ENCODE data around the gene NPAT.
"Not testable (repeated sequence)": the region's sequence is repeated elsewhere in the genome, so short reads cannot be mapped to it uniquely, and the experiment has no call there.

Gene NPAT

DNA sequence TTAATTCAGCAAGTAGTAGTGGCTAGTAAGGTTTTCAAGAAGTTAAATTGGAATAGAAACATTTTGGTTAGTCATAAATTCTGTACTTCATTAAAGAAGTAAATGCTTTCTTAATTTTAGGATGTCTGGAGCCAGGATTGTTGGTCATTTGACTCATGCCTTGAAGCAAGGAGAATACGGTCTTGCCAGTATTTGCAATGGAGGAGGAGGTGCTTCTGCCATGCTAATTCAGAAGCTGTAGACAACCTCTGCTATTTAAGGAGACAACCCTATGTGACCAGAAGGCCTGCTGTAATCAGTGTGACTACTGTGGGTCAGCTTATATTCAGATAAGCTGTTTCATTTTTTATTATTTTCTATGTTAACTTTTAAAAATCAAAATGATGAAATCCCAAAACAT, 75.3 kb downstream of the NPAT start:
- DNase-seq, result no peak

GRCh38 chr11:108144615-108145014, 77.8 kb downstream of the NPAT start:
- no peak for DNase-seq

- DNase-seq, result no peak
These were observed 80.1 kb downstream of the NPAT start for GRCh38 chr11:108142304-108142703.

DNA sequence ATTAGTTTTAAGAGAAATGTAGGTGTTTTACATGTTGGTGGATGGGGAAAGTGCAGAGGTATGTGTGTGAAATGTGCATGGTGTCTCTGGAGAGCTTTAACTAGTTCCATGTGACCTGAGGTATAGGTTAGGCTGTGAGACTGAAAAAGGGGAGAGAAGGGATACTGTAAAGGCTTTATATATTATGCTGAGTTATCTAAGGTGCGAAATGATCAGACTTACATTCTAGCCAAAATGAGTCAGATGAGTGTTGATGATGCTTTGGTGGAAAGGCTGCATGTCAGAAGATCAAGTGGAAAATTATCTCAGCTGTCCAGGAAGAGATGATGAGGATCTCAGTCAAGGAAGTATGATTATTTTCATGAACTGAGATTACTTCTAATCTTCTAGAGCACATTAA, 85.2 kb downstream of the NPAT start:
- DNase-seq, result no peak

- no peak for DNase-seq
These were observed 86.4 kb downstream of the NPAT start for GRCh38 chr11:108135845-108136544.

DNA sequence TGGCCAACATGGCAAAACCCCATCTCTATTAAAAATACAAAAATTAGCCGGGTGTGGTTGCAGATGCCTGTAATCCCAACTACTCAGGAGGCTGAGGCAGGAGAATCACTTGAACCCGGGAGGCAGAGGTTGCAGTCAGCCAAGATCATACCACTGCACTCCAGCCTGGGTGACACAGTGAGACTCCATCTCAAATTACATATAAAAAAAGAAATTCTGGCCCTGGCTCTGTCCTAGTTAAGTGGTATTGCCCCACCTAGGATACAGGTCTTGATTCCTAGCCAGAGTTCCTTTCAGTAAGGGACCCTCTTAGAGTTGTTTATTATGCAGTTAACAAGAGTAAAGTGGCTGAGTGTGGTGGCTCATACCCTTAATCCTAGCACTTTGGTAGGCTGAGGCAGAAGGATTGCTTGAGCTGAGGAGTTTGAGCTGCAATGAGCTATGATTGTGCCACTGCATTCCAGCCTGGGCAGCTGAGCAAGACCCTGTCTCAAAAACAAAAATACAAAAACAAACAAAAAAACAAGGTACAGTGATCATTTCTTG, 89.4 kb downstream of the NPAT start:
- not testable (repeated sequence) for DNase-seq

- no peak for DNase-seq
These were observed 90.4 kb downstream of the NPAT start for GRCh38 chr11:108131993-108132392.

DNA sequence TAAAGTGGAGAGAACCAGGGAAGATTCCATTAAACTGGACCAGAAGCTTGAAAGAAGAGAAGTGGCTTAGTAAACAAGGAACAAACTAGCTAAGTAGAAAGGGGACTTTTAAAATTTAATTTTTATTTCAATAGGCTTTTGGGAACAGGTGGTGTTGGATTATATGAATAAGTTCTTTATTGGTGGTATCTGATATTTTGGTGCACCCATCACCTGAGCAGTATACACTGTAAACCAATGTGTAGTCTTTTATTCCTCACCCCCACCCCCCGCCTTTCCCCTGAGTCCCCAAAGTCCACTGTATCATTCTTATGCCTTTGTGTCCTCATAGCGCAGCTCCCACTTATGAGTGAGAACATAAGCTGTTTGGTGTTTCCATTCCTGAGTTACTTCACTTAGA, 93.7 kb downstream of the NPAT start:
- no peak for DNase-seq

GRCh38 chr11:108125096-108125495, 97.3 kb downstream of the NPAT start:
- no peak for DNase-seq

- no peak for DNase-seq
These were observed 100.2 kb downstream of the NPAT start for GRCh38 chr11:108122166-108122628.

- peak; percentile 91 for DNase-seq
These were observed 100.9 kb downstream of the NPAT start, which contains the start of gene ACAT1 for GRCh38 chr11:108121274-108122155. Gene ACAT1 (plus strand): TSS chr11:108121567. CDS start chr11:108121607, 40 bp downstream.

GRCh38 chr11:108120936-108121273, 101.5 kb downstream of the NPAT start:
- not testable (repeated sequence) for DNase-seq

GRCh38 chr11:108117746-108118371, 104.6 kb downstream of the NPAT start:
- no peak for DNase-seq

GRCh38 chr11:108115500-108116140, 106.8 kb downstream of the NPAT start:
- no peak for DNase-seq

GRCh38 chr11:108112057-108112456, 110.4 kb downstream of the NPAT start:
- DNase-seq, result no peak

- no peak for DNase-seq
These were observed 111.3 kb downstream of the NPAT start for GRCh38 chr11:108111126-108111525.

Data from NCI-H2171 (cell line).